Measurements from ENCODE around the gene ARHGEF11. TPM values are rescaled to one million over a fixed set of nuclear protein-coding genes. Genes with fewer than 3 reads are reported as not detected.

Gene ARHGEF11
- total and polyA plus RNA-seq, 8 donors: 9.1 to 21.0 (median 12.3) TPM

GRCh38 chr1:156897078-156897825, 148.3 kb downstream of the ARHGEF11 start:
- no peak for FAIRE-seq

GRCh38 chr1:156896490-156897033, 149.0 kb downstream of the ARHGEF11 start:
- WGBS, 2 donors: 75 to 85% methylated on average over 16 of the region's 16 CpGs
- Histone ChIP-seq H3K4me1 (no peaks in the 10 kb centered on the region), H3K4me3 (no peak overlapping the region), H3K36me3 (no peaks in the 10 kb centered on the region), H3K27me3 (peaks cover 0 to 3% (median 0%) of the 10 kb centered on the region in 4 donors), H3K9me3 (no peaks in the 10 kb centered on the region), H3K27ac (no peak overlapping the region)
- no peak for ATAC-seq
- intact Hi-C loops (cut with DNase I): no loop called here
- DNase-seq: peak in 1 of 6 donors; percentile 47
- no peak for TF ChIP-seq CTCF (IDR thresholded peaks at IDR 0.05)
- no peak for FAIRE-seq

More at GRCh38 chr1:156897078-156897825, 148.3 kb downstream of the ARHGEF11 start:
- TF ChIP-seq CTCF (IDR thresholded peaks at IDR 0.05): no peak
- H3K36me3 ChIP-seq: no peaks in the 10 kb centered on the region
- peaks cover 0 to 3% (median 0%) of the 10 kb centered on the region in 4 donors for H3K27me3 ChIP-seq
- no peaks in the 10 kb centered on the region for H3K4me1 ChIP-seq
- H3K9me3 ChIP-seq: no peaks in the 10 kb centered on the region
- intact Hi-C loops (cut with DNase I): no loop called here
- no peak overlapping the region for H3K27ac ChIP-seq
- DNase-seq: peak in 1 of 6 donors; percentile 40
- H3K4me3 ChIP-seq: no peak overlapping the region
- 72 to 79% methylated on average over 14 of the region's 14 CpGs for WGBS, 2 donors
- no peak for ATAC-seq

- ATAC-seq (no peak), DNase-seq (no peak), FAIRE-seq (no peak)
- TF ChIP-seq CTCF (IDR thresholded peaks at IDR 0.05): no peak
- WGBS, 2 donors: 86 to 93% methylated on average over 6 of the region's 6 CpGs
- H3K4me3 ChIP-seq: no peak overlapping the region
- no peak overlapping the region for H3K27ac ChIP-seq
- H3K4me1 ChIP-seq: no peaks in the 10 kb centered on the region
- no peaks in the 10 kb centered on the region for H3K9me3 ChIP-seq
- intact Hi-C loops (cut with DNase I): no loop called here
- peaks cover 0 to 3% (median 0%) of the 10 kb centered on the region in 4 donors for H3K27me3 ChIP-seq
- H3K36me3 ChIP-seq: no peaks in the 10 kb centered on the region
These were observed 149.6 kb downstream of the ARHGEF11 start for GRCh38 chr1:156895927-156896326.

- intact Hi-C loops (cut with DNase I): no loop called here
- ATAC-seq (no peak), DNase-seq (no peak), FAIRE-seq (no peak)
- WGBS, 2 donors: 69 to 71% methylated on average over 4 of the region's 4 CpGs
- TF ChIP-seq CTCF (IDR thresholded peaks at IDR 0.05): no peak
- H3K9me3 ChIP-seq: no peaks in the 10 kb centered on the region
- no peaks in the 10 kb centered on the region for H3K4me1 ChIP-seq
- H3K27me3 ChIP-seq: peaks cover 0 to 3% (median 0%) of the 10 kb centered on the region in 4 donors
- H3K27ac ChIP-seq: no peak overlapping the region
- no peaks in the 10 kb centered on the region for H3K36me3 ChIP-seq
- H3K4me3 ChIP-seq: no peak overlapping the region
These were observed 150.1 kb downstream of the ARHGEF11 start for GRCh38 chr1:156895455-156895812.

All from pancreas (tissue), 10 donors.